Stimulated activated CD4-positive, alpha-beta T cell treated with anti-CD3 and anti-CD28 coated beads, Interleukin-1b, Interleukin-23, amount 100 ng/mL, for 24 hours (primary cell): ENCODE data around the gene ATIC.
"Not testable (repeated sequence)": the region's sequence is repeated elsewhere in the genome, so short reads cannot be mapped to it uniquely, and the experiment has no call there.

Experiments
- DNase-seq, 4 experiments: peaks; one replicate each; pipeline ENCODE4 v3.0.0-alpha.2; 2020; ENCODE audit warnings: low read depth in 4 of 4, low spot score in 1 of 4

The ATIC gene

DNA sequence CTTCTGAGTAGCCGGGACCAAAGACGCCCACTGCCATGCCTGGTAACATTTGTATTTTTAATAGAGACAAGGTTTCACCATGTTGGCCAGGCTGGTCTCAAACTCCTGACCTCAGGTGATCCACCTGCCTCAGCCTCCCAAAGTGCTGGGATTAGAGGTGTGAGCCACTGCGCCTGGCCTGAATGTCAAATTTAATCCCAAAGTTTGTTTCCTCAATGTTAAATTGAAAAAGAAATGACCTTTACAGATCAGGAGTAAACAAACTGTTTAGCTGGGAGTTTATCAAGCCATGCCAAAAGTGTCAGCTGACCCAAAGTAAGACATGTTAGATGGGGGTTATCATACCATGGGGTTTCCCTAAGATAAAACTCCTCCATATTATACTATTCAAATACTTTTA lies 48.2 kb downstream of the ATIC start:
- DNase-seq, result not testable (repeated sequence)

DNA sequence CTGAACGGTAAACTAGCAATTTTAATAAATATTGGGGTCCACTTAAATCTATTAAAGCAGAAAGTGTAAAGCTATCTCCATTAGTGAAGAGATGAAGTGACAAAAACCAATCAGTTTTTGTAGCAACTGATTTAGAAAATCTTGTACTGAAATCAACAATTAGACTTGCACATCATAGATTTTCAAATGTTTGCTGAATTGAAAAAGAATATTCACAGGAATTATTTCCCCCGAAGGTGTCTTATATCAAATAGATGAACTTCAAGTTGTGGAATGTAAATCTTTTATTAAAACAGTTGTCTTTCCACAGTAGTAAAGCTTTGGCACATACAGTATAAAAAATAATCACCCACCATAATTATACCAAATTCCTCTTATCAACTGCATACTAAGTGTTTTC lies 48.7 kb downstream of the ATIC start:
- DNase-seq, result no peak

DNA sequence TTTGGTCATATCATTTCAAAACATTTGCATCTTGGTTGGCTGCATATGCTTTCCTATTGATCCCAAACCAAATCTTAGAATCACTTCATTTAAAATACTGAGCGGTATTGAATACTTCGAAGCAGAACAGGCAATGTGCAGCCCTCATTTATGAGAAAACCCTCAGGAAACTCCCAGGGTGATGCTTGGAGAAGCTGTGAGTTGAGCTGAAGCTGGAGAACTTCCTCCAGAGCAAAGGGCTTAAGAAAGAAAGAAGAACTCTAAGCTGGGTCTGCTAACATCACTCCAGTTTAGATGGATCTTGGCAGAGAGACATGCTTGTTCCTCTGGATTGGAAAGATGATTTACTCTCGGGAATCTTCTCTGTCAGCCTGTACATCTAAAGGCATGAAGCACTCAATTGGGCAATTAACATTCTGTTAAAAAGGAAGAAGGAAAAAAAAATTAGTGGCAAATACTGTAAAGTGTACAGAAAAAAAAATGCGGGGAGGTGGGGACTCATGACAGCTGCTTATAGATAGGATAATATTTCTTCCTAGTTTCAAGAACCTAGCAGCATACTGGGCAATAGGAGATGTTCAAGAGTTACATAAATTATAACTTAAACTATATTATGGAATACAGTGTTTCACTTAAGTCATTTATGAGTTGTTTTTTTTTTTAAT lies 49.5 kb downstream of the ATIC start:
- DNase-seq, result no peak

- no peak for DNase-seq
These were observed 50.2 kb downstream of the ATIC start for GRCh38 chr2:215361876-215362561.

DNA sequence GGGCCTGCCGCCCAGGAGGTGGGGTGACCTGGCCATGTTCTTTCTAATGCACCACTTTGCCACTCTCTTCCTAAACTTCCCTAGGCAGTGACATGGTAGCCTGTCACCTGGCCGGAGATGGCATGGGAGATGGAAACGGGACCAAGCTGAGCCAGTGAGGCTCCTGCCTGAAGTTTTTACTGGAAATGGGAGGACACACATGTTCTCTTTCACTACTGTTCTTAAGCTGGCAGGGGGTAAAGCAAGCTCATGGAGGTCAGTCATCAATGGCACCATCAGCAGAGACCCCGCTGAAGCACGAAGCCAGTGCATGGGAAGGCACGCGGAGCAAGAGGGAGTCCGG lies 50.7 kb downstream of the ATIC start:
- no peak for DNase-seq

DNA sequence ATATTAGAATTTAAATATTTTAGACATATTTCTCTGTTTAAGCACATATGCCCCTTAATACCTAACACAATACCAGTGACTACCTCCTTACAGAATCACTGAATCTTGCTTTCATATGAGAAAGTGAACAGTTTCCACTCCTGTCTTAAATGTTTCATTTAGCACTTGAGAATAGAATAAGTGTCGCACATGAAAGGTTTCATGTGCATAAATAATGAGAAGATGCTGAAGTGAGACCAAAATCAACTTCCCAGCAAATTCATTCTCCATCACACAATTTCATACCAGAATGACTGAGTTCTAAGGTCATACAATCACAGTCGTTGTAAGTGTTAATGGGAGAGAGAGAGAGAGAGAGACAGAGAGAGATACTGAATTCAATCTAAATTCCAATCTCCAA lies 51.2 kb downstream of the ATIC start:
- DNase-seq, result no peak

- DNase-seq, result no peak
These were observed 51.8 kb downstream of the ATIC start for GRCh38 chr2:215363461-215364156.

- no peak for DNase-seq
These were observed 52.6 kb downstream of the ATIC start for GRCh38 chr2:215364157-215365155.

DNA sequence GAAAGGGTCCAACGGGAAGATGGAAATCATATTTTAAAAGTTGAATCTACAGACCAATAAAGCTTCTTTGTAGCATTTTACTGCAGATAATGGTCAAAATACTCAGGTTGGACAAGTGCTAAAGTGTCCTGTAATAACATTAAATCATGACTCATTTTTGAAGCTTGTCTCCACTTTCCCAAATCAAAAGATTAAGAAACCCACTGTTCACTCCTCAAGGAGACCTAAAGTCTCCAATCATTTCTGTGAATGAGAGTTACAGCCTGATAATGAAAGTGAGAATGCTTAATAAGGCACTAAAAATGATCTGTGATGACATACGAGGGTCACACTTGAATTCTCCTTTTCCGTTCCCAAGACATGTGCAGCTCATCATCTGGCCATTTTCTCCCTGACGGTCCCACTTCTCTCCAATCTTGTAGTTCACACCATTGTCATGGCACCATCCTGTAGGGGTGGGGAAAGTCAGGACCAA lies 53.4 kb downstream of the ATIC start:
- no peak for DNase-seq

DNA sequence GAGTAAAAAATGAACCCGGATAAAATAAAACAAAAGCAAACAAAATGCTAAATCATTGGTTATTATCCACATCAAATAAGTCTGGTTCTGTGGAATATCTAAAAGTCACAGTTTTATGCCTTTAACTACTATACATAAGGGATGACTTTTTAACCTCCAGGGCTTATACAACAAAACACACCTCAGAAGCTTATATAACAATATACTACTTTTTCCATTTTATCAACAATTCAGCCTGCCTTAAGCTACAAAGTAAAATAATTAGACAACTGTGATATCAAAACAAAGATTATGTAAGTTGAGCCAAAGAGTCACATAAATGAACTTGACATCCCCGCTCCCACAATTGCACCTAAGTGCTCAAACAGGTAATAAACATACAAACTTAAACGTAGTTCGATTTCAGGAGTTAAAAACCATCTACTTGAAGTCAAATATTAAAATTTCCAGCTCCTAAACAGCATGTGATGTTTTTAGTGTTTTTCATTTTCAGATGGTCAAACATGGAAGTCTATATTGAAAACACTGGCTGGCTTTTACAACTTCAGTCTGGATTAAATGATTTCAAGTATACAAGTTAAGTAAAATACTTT lies 54.7 kb downstream of the ATIC start:
- DNase-seq, result no peak

- no peak for DNase-seq
These were observed 56.0 kb downstream of the ATIC start for GRCh38 chr2:215367662-215368492.

GRCh38 chr2:215368493-215368809 lies 56.6 kb downstream of the ATIC start:
- DNase-seq, result no peak

- DNase-seq, result no peak
These were observed 57.4 kb downstream of the ATIC start for GRCh38 chr2:215369181-215369760.

DNA sequence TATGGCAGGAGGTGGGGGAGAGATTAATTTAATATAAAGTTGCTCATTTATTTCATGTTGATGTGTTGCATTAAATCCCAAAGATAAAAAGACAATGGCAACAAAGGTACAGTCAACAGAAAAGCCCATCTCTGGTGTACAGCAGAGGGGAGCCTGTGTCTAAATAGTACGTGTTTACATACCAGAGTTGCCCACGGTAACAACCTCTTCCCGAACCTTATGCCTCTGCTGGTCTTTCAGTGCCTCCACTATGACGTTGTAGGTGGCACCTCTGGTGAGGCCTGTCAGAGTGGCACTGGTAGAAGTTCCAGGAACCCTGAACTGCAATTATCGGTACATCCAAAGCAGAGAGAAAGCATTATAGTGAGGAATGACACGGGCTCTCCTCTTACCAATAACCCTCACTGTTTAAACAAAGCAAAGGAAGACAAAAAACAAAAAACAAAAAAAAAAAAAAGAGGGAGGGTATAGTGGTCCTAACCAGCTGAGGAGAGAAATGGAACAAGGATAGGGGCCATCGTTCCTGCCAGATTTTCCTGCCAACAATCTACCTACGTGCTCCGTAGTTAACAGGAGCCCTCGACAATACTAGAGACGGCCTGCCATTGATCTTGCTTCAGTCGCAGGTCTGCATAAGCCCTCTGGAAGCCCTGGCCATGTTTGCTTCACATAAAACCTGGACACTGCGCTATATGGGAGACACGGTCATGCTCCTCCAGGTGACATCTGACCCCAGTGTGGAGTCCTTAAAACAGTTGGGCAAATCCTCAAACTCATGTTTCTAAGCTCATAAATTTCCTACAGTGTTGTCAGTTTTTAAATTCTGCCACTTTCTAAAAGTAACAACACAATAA lies 58.5 kb downstream of the ATIC start:
- DNase-seq, result no peak

GRCh38 chr2:215371915-215372897 lies 60.3 kb downstream of the ATIC start:
- no peak for DNase-seq

- no peak for DNase-seq
These were observed 61.2 kb downstream of the ATIC start for GRCh38 chr2:215372968-215373649.

- DNase-seq, result no peak
These were observed 62.1 kb downstream of the ATIC start for GRCh38 chr2:215374002-215374401.
